Right lung (tissue), 5 donors: ENCODE measurements around the gene FRMPD1. TPM values are rescaled to one million over a fixed set of nuclear protein-coding genes. Genes with fewer than 3 reads are reported as not detected.

Experiments
- DNase-seq, 2 donors: peaks; one replicate each; pipeline ENCODE4 v3.0.0-alpha.2; 2013
- polyA plus RNA-seq, 5 donors: library from polyadenylated mRNA; unstranded; fragments of 120-200 nt; gene quantifications; one replicate each; pipeline versions ENCODE4 v1.2.1 to v1.2.3, GENCODE V29; 2013; ENCODE audit warnings: inconsistent platforms in 1 of 5, low replicate concordance in 1 of 5; ENCODE audit not compliant: insufficient read length in 5 of 5, insufficient read depth in 1 of 5

FRMPD1 gene
- polyA plus RNA-seq, 5 donors = 0.05 to 0.74 (median 0.14) TPM

GRCh38 chr9:37625758-37626147 is 25.0 kb upstream of the FRMPD1 start:
- DNase-seq = no peak

DNA sequence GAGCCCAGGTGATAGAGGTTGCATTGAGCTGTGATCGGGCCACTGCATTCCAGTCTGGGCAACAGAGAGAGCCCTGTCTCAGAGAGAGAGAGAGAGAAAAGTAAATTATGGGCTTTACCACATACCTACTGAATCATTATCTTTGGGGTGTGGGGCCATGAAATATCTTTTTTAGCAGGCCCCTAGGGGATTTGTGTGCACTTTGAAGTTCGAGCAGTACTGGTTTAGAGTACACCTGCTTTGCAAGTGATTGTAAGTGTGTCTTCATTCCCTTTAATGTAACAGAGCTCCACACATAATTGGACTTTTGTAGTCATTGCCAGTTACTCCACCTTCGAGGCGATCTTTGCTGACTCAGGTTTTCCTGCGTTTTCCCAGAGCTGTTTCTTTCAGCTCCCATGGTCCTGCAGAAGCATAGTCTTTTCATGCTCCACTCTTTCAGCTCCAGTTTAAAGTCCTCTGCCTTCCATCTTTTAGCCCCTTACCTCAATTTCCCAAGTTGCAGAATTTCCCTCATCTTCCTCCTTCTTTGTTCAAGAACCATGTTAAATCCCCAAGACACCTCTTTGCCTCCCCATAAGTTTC is 24.0 kb upstream of the FRMPD1 start:
- no peak for DNase-seq

DNA sequence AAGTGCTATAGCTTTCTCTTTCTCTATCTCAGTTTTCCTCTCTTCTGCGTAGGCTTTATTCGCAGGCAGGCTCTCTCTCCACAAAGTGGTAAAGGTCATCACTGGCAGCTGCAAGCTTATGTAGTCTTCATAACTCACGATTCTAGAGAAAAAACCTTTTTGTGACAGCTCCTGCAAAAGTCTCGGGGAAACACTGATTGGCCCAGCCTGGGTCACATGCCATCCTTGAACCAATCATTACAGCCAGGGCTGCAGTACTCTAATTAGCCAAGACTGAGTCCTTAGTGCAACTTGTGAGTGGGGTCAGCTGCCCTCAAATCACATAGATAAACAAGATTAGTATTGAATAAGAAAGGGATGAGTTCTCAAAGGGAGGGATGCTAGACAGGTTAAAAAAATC is 18.3 kb upstream of the FRMPD1 start:
- DNase-seq = no peak

DNA sequence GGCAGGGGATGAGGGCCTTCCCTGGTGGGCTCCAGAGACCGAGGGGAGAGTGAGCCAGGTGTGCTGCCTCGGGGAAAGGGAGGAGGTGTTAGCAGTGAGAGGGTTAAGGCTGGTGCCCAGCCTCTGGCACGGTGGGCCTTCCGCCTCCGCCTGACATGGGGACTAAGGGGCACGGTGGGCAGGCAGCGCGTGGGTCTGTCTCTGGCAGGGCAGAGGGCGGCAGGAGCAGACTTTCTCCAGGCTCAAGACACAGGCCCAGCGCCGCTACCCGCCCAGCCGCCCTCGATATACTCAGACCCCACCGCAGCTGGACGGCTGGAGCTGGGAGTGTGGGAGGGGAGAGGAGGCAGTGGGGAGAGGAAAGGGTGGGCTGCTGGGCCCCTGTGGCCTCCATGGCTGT is 14.9 kb upstream of the FRMPD1 start:
- no peak for DNase-seq

GRCh38 chr9:37636511-37637448 is 14.0 kb upstream of the FRMPD1 start:
- DNase-seq = no peak

DNA sequence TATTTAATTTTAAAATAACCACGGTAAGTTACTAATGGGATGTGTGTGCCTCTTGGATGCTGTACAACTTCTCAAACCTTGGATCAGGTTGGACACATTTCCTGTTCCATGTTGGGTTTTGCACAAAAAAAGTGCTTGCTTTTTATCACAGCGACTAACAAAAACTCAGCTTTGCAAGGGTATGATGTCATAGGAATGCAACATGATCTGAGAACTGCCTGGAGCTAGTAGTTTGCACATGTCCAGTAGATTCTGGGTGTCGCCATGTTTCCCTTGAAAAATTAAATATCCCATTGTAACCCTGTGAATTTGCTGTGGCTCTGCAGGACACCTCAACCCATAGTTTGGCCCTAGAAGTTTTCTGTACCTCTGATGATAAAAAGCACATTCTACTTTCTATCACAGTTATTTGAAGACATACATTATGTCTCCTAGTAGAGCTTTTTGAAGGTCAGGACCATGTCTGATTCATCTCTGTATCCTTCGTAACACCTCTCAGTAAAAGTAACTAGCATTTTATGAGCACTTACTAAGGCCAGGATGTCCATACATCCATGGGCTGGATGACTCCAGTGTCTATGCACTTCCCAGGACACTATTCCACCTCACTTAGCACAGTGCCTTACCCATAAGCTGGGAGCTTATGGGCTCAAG is 11.5 kb upstream of the FRMPD1 start:
- no peak for DNase-seq

- no peak for DNase-seq
These were observed 10.9 kb upstream of the FRMPD1 start for GRCh38 chr9:37639841-37640240.

GRCh38 chr9:37640246-37640645 is 10.5 kb upstream of the FRMPD1 start:
- no peak for DNase-seq

DNA sequence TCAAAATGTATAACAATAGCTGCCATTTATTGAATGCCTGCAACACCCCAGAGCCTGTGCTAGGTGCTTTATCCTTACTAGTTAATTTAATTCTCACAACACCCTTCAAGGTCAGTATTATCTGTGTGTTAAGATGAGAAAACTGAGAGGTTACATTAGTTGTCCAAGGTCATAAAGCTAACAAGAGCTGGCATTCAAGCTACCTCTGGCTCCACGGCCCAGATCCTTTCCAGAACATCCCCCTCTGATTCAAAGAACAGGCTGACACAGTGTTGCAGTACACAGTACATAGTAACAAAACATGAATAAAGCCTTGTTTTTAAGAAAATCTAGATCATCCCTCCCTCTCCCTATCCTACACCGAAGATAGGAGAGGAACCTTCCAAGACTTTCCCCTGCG is 9.4 kb upstream of the FRMPD1 start:
- DNase-seq = no peak

DNA sequence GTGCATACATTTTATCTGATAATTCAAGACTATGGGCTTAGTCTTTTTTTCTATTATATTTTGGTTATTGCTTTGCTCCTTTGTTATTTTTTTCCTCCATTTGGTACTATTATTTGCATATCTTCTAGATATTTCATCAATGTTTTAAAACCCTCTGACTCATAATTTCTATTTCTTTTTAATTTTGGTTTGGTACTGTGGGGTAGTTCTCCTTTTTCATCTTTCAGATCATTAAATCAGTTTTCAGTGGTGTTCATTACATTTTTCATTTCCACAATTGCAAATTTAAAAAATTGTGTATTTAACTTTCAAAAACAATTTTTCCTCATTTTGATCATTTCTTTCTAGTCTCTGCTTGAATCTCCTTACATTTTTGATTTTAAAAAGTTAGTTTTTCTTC is 7.5 kb upstream of the FRMPD1 start:
- DNase-seq = no peak

DNA sequence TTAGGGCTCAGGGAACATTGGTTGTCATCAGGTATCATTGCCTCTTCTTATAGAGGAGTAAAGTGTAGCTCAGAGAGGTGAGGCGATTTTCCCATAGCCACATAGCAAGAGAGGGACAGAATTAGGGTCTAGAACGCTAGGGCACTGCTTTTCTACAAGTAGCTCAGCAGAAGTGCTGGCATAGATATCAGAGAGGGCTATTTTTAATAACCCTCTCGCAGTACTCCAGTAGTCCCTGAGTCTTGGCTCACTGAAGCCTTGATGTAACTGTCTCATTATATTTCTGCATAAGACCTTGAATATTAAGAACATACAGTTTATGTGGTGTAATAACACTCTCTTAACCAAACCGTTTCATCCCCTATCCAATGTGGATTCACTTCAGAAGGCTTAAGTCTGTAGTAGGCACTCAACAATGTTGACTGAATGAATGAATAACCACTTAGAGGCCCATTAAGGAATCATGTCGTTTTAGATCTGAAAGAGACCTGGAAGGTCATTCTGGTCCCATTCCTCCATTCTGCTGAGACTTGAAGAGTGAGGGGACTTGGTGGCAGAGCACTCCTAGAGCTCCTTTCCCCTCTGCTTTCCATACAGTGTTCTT is 4.7 kb upstream of the FRMPD1 start:
- DNase-seq = no peak

DNA sequence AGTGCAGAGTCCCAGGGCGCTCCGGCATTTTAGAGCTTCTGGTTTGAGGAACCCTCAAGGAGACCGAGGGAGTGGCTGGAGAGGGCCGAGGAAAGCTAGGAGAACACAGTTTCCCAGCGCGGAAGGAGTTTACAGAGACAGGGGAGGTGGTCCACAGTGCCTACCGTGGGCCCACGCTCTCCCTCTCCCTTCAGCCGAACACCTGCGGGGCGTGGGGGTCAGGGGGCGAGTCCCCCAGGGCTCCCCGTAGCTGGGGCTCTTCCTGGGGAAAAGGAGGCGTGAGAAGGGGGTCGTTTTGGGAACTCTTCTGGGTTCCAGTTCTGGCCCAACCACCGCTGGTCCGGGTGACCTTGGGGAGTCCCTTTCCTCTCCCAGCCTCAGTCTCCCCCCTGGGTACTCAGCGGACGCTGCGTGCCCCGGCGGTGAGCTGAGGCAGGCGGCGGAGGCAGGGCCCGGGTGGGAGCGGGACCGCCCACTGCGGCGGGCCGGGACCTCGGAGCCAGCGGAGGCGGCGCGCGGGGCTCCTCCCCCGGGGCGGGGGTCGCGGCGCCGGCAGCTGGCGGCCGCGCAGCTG is 368 bp upstream of the FRMPD1 start:
- no peak for DNase-seq

DNA sequence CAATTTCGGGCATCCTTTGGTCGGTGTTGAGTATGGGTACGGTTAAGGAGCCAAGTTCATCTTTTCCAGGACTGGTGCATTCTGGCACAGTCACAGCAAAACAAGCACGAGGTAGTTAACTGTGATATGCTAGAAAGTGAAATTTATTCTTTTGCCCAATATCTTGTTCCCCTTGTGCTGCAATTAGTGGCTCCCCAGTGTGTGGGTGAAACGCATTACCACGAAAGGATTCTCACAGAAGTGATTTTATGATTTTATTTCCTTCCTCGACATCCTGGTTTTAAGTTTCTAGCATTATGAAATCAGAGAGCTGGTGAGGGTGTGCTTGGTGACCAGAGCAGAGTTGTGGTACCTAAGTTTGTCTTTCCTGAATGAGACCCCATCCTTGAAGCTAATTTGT is 1.5 kb downstream of the FRMPD1 start:
- DNase-seq = no peak

DNA sequence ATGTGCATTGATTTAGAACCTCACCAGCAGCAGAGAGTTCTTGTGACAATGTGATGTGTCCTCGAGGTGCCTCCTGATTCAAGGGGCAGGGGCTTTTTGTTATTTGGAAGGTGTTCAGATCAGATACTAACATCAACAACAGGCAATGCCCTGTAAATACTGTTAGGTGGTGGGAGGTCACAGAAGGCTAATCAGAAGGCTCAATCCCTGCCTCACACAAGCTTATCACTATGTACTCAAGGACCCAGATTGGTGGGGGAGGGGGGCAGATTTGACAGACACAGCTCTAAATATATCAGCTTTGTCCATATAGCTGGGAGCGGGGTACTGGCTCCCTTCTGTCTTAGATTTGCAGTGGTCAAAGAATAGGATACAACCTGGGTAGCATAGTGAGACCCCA is 2.6 kb downstream of the FRMPD1 start:
- no peak for DNase-seq

DNA sequence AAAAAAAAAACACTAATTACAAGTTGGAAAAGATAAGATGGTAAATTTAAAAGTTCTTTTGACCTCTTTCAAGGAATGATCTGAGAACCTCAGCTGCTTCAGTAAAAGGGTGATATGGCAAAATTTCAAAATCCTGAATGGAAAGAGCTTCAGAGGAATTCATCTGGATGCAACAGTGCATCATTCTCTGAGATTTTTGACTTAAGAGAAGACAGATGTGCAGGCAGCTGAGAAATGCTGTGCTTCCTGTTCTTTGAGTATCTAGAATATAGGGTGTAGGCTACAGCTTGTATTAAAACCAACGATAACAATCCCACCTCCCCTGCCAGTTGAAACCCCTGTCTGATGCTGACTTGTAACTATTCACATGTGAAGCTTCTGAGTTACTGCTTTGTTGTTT is 6.2 kb downstream of the FRMPD1 start:
- no peak for DNase-seq

- DNase-seq = no peak
These were observed 9.9 kb downstream of the FRMPD1 start for GRCh38 chr9:37660691-37661090.

DNA sequence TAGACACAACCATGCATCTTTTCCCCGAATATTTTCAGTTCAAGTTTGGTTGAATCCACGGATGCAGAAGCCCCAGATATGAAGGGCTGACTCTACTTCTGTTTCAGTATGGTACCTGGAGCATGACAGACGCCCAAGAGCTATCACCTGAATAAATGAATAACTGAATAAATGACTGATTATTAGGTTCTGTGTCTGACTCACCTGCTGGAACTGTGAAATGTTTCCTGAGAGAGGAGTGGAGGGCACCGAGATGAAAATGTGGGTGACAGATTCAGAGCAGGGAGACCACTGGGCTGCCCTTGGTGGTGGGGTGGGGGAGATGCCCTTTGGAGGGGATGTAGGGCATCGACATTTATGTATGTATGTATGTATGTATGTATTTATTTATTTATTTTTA is 13.2 kb downstream of the FRMPD1 start:
- no peak for DNase-seq

- no peak for DNase-seq
These were observed 17.0 kb downstream of the FRMPD1 start for GRCh38 chr9:37667706-37668105.

DNA sequence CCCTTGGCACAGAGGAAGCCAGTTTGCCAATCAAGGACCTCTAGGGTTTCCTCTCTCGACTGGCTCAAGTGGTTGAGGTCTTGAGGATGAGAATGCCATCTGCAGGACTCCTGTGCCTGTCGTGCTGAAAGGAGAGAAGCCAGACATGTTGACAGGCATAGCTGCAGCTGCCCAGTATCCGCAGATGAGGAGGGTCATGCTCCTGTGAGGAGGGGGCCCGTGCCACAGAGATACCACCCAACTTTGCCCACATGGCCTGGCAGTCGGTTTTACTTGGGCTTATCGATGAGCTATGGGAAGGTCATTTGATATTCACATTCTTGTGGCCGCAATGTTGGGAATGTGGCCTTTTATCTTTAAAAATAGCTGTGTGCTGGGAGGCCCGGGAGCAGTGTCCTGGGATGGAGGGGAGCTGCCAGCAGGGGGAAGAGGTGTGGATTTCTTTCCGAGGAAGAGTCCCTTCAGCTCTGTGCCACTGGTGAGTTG is 17.4 kb downstream of the FRMPD1 start:
- DNase-seq = no peak

- no peak for DNase-seq
These were observed 18.5 kb downstream of the FRMPD1 start for GRCh38 chr9:37669232-37669631.

DNA sequence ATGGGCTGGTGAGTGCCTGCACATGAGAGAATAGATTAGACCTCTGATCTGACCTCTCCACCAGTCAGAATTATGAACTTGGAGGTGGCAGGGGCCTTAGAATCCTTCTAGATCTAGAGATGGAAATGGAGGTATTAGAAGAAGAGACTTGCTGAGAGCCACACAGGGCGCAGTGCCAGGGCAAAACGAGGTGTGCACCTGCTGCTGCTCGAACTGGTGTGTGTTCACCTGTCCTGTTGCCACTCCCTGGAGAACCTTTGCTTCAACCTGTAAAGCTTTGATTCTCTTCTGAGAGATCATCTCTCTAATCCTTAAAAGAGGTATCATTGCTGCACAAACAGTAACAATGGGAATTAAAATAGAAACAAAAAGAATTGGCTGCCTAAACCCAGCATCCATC is 24.9 kb downstream of the FRMPD1 start:
- DNase-seq = no peak

DNA sequence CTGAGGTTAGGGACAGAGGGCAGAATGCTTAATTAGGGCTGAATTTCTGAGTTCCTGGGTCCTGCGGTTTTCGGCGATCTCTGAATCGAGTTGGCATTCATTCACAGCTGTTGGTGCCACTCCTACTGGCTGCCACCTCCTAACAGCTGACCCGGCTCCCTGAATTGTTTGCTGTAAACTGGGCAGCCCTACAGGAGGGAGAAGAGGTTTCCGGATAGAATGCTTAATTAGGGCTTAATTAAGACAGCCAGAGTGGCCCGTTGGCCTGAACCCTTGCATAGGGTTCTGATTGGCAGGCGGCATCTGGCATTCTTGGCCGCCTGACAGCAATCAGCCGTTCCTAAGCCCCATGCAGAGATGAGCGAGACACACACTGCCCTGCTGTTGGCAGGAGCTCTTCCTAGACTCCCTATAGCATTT is 25.7 kb downstream of the FRMPD1 start:
- DNase-seq = no peak
